Neural cell (in vitro differentiated cells): Measurements from ENCODE around the gene ABCE1.

Experiments
- EP300 ChIP-seq: fragments of 450-650 bp; conservative IDR thresholded peaks from 2 replicates; pipeline ENCODE4 v1.6.1; 2014; ENCODE audit warnings: antibody characterized with exemption, mild to moderate bottlenecking, moderate library complexity; ENCODE audit not compliant: poor library complexity, severe bottlenecking
- EZH2 ChIP-seq: fragments of 200-600, 300-800 bp; shearing (Covaris generic), sonication (generic); IDR thresholded peaks from 2 replicates; pipeline ENCODE4 v1.6.1; 2014; ENCODE audit warnings: antibody characterized with exemption, low read length, borderline replicate concordance, mild to moderate bottlenecking; ENCODE audit not compliant: insufficient read depth, poor library complexity, severe bottlenecking
- POLR2AphosphoS5 ChIP-seq: IDR thresholded peaks from 2 replicates; pipeline ENCODE4 v1.6.1; 2012
- RAD21 ChIP-seq: fragments of 450-650 bp; conservative IDR thresholded peaks from 2 replicates; pipeline ENCODE4 v1.6.1; 2014; ENCODE audit warnings: antibody characterized with exemption, mild to moderate bottlenecking, moderate library complexity
- TAF1 ChIP-seq: IDR thresholded peaks from 2 replicates; pipeline ENCODE4 v1.6.1; 2012; ENCODE audit warnings: low read depth
- TF ChIP-seq, protein P1 (sequence below): fragments of 450-650 bp; IDR thresholded peaks from 2 replicates; pipeline ENCODE4 v1.5.1; 2014; ENCODE audit warnings: antibody characterized with exemption, mild to moderate bottlenecking, moderate library complexity; ENCODE audit not compliant: poor library complexity, severe bottlenecking
- TF ChIP-seq, protein P2 (sequence below): IDR thresholded peaks from 2 replicates; pipeline ENCODE4 v1.6.1; 2012; ENCODE audit warnings: borderline replicate concordance

DNA sequence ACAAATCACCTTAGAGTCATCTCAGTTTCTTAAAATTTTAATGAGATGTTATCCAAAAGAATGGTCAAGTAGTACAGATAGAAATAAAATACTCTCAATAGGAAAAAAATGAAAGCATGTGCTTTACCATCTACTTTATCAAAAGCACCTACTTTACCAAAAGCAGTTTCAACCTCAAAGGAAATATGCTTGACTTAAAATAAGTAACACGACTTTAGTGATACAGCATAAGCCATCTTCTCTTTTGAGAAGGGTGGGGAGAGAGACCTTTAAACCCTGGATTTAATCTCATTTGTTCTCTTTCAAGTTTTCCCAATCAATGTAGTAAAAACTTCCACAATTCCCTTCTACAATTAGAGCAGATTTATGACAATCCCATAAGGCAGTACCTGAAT is 55.8 kb downstream of the ABCE1 start:
- TF ChIP-seq EZH2 (no peak), TAF1 (no peak), POLR2AphosphoS5 (no peak), EP300 (no peak), RAD21 (no peak)
- TF ChIP-seq, protein P1, sequence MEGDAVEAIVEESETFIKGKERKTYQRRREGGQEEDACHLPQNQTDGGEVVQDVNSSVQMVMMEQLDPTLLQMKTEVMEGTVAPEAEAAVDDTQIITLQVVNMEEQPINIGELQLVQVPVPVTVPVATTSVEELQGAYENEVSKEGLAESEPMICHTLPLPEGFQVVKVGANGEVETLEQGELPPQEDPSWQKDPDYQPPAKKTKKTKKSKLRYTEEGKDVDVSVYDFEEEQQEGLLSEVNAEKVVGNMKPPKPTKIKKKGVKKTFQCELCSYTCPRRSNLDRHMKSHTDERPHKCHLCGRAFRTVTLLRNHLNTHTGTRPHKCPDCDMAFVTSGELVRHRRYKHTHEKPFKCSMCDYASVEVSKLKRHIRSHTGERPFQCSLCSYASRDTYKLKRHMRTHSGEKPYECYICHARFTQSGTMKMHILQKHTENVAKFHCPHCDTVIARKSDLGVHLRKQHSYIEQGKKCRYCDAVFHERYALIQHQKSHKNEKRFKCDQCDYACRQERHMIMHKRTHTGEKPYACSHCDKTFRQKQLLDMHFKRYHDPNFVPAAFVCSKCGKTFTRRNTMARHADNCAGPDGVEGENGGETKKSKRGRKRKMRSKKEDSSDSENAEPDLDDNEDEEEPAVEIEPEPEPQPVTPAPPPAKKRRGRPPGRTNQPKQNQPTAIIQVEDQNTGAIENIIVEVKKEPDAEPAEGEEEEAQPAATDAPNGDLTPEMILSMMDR, result no peak
- TF ChIP-seq, protein P2, sequence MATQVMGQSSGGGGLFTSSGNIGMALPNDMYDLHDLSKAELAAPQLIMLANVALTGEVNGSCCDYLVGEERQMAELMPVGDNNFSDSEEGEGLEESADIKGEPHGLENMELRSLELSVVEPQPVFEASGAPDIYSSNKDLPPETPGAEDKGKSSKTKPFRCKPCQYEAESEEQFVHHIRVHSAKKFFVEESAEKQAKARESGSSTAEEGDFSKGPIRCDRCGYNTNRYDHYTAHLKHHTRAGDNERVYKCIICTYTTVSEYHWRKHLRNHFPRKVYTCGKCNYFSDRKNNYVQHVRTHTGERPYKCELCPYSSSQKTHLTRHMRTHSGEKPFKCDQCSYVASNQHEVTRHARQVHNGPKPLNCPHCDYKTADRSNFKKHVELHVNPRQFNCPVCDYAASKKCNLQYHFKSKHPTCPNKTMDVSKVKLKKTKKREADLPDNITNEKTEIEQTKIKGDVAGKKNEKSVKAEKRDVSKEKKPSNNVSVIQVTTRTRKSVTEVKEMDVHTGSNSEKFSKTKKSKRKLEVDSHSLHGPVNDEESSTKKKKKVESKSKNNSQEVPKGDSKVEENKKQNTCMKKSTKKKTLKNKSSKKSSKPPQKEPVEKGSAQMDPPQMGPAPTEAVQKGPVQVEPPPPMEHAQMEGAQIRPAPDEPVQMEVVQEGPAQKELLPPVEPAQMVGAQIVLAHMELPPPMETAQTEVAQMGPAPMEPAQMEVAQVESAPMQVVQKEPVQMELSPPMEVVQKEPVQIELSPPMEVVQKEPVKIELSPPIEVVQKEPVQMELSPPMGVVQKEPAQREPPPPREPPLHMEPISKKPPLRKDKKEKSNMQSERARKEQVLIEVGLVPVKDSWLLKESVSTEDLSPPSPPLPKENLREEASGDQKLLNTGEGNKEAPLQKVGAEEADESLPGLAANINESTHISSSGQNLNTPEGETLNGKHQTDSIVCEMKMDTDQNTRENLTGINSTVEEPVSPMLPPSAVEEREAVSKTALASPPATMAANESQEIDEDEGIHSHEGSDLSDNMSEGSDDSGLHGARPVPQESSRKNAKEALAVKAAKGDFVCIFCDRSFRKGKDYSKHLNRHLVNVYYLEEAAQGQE, result no peak
